ENCODE data around the gene MGAT5. TPM values are rescaled to one million over a fixed set of nuclear protein-coding genes. Genes with fewer than 3 reads are reported as not detected.

MGAT5 gene
- total RNA-seq, 1 donor from 2014 or later: 30.0 TPM

DNA sequence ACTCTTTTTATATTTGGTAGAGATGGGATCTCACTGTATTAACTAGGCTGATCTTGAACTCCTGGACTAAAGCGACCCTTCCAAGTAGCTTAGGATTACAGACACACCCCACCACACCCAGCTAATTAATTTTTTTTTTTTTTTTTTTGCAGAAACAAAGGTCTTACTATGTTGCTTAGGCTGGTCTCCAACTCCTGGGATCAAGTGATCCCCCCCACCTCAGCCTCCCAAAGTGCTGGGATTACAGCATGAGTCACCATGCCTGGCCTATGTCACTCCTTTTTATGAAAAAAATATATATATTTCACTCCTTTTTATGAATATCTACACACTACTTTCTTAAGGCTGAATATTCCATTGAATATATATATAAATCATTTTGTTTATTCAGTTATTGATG is 162.8 kb downstream of the MGAT5 start:
- Mint-ChIP-seq H3K4me1 (ENCODE audit: low read depth) (peaks cover 10% of the 10 kb centered on the region), H3K27ac (ENCODE audit: unreplicated experiment) (no peak overlapping the region), H3K9me3 (ENCODE audit: low read depth) (no peaks in the 10 kb centered on the region), H3K36me3 (ENCODE audit: low read depth) (no peaks in the 10 kb centered on the region), H3K27me3 (ENCODE audit: low read depth) (no peaks in the 10 kb centered on the region), H3K4me3 (ENCODE audit: unreplicated experiment) (no peak overlapping the region)
- TF ChIP-seq CTCF (IDR thresholded peaks at IDR 0.05): no peak
- no peak for DNase-seq (ENCODE audit: low spot score)

DNA sequence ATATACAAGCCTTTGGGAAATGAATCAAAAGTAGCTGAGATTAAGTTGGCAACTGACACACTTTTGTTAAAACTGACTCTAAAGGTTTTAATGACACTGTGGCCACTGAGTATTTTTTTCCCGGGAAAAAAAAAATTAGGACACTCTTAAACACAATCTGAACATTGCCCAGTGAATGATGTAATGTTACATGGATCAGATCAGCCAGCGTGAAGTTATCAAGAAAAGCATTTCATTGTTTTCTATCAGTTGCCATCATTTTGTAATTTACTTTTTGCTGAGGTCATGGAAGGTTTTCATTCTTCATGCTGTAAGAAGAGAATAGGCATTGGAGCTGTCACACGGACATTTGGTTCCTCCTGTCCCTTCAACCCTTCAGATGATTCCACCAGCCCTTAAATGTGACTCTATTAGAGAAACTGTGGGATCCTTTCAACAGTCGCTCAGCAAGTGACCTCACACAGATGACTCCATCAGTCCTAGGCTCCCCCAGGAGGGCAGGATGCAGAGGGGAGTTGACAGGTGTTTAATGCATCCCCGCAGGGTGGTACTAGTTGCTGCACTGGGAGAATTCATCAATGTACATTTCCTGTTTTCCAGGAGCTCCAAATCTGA is 164.2 kb downstream of the MGAT5 start:
- no peak for TF ChIP-seq CTCF (IDR thresholded peaks at IDR 0.05)
- Mint-ChIP-seq H3K9me3 (ENCODE audit: low read depth) (no peaks in the 10 kb centered on the region), H3K36me3 (ENCODE audit: low read depth) (no peaks in the 10 kb centered on the region), H3K4me3 (ENCODE audit: unreplicated experiment) (no peak overlapping the region), H3K27me3 (ENCODE audit: low read depth) (no peaks in the 10 kb centered on the region), H3K27ac (ENCODE audit: unreplicated experiment) (no peak overlapping the region), H3K4me1 (ENCODE audit: low read depth) (peaks cover 9% of the 10 kb centered on the region)
- no peak for DNase-seq (ENCODE audit: low spot score)

DNA sequence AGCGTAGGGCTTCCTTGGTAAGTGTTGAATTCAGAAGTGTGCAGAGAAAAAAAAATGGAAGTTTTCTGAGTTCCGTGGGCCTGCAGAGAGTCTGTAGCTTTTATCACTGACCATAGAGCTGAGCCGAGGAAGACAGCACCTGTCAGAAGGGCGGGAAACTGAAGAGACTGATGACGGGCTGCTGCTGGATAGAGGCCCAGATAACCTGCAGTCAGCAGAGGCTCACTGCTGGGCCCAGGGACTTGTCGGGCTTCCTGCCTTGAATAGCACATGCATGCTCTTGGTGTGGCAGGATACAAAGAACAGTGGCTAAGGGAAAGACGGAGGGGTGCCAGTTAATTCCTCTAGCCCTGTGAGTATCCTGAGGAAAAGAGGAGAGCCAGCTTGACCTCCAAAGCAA is 166.4 kb downstream of the MGAT5 start:
- no peak overlapping the region for H3K27ac Mint-ChIP-seq (ENCODE audit: unreplicated experiment)
- H3K4me3 Mint-ChIP-seq (ENCODE audit: unreplicated experiment): no peak overlapping the region
- peaks cover 5% of the 10 kb centered on the region for H3K36me3 Mint-ChIP-seq (ENCODE audit: low read depth)
- H3K4me1 Mint-ChIP-seq (ENCODE audit: low read depth): peaks cover 9% of the 10 kb centered on the region
- DNase-seq (ENCODE audit: low spot score): peak; percentile 41
- H3K27me3 Mint-ChIP-seq (ENCODE audit: low read depth): no peaks in the 10 kb centered on the region
- TF ChIP-seq CTCF (IDR thresholded peaks at IDR 0.05): no peak
- no peaks in the 10 kb centered on the region for H3K9me3 Mint-ChIP-seq (ENCODE audit: low read depth)

GRCh38 chr2:134420920-134421319 is 167.0 kb downstream of the MGAT5 start:
- no peak for DNase-seq (ENCODE audit: low spot score)
- Mint-ChIP-seq H3K27me3 (ENCODE audit: low read depth) (no peaks in the 10 kb centered on the region), H3K36me3 (ENCODE audit: low read depth) (peaks cover 5% of the 10 kb centered on the region), H3K27ac (ENCODE audit: unreplicated experiment) (peak overlapping the region; percentile 20), H3K4me3 (ENCODE audit: unreplicated experiment) (no peak overlapping the region), H3K4me1 (ENCODE audit: low read depth) (peaks cover 9% of the 10 kb centered on the region), H3K9me3 (ENCODE audit: low read depth) (no peaks in the 10 kb centered on the region)
- TF ChIP-seq CTCF (IDR thresholded peaks at IDR 0.05): no peak

GRCh38 chr2:134421556-134422328 is 167.9 kb downstream of the MGAT5 start:
- H3K27ac Mint-ChIP-seq (ENCODE audit: unreplicated experiment): no peak overlapping the region

More at GRCh38 chr2:134421556-134422328, 167.9 kb downstream of the MGAT5 start:
- Mint-ChIP-seq H3K36me3 (ENCODE audit: low read depth) (peaks cover 5% of the 10 kb centered on the region), H3K9me3 (ENCODE audit: low read depth) (no peaks in the 10 kb centered on the region), H3K4me1 (ENCODE audit: low read depth) (peaks cover 9% of the 10 kb centered on the region), H3K4me3 (ENCODE audit: unreplicated experiment) (no peak overlapping the region), H3K27me3 (ENCODE audit: low read depth) (no peaks in the 10 kb centered on the region)
- no peak for DNase-seq (ENCODE audit: low spot score)
- TF ChIP-seq CTCF (IDR thresholded peaks at IDR 0.05): no peak

Measured in chondrocyte (in vitro differentiated cells).